OCI-M2 (cell line): ENCODE results near the gene MRPL45.
A peak's percentile ranks its signal among the peaks of the same experiment; 100 is the strongest.

Source experiments
- DNase-seq: peaks from one replicate; lab custom pipeline; 2025; ENCODE audit not compliant: unreplicated experiment; lab: John Stamatoyannopoulos, UW

MRPL45 gene

DNA sequence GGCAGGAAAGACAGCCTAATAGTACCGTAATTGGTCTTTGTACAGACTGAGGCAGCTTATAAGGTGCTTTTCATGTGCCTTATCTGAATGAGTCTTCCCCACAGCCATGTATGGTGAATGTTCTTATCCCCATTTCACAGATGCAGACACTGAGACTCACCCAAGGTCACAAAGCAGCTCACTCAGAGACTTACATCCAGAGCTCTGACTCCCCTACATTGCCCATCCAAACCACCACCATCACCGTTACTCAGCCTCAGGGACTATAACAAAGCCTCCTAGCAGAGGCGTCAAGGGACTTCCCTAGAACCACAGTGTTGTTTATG lies 47.4 kb downstream of the MRPL45 start:
- DNase-seq: no peak

DNA sequence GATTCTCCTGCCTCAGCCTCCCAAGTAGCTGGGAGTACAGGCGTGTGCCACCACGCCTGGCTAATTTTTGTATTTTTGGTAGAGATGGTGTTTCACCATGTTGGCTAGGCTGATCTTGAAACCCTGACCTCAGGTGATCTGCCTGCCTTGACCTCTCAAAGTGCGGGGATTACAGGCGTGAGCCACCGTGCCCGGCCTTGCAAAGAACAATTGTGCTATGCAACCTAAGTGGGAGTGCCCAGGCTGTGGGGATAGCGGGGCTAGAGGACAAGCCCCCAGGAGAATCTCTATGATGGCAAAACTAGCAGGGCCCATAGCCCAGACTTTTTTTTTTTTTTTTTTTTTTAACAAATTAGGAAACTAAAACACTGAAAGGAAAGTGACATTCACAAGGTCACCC lies 48.8 kb downstream of the MRPL45 start:
- DNase-seq: no peak

DNA sequence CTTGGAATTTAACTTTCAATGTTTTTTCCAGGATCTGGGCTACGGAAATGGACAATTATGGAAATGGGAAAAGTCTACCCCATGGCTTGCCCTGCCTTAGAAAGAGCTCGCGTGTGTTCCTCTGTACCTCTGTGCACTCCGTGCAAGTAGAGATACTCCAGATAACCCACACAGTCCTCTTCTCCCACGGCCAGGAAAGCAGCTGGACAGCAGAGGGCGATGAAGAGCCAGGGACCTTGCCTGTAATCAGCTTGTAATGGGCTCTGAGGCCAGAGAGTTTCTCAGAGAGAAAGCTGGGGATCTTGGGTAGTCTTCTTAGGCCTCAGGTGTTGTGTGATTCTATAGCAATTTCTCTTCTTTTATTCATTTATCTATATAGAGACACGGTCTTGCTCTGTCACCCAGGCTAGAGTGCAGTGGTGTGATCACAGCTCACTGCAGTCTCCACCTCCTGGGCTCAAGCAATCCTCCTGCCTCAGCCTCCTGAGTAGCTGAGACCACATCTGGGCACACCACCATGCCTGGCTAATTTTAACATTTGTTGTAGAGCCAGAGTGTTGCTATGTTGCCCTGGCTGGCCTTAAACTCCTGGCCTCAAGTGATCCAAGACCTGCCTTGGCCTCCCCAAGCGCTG lies 52.2 kb downstream of the MRPL45 start:
- DNase-seq: peak; percentile 48

DNA sequence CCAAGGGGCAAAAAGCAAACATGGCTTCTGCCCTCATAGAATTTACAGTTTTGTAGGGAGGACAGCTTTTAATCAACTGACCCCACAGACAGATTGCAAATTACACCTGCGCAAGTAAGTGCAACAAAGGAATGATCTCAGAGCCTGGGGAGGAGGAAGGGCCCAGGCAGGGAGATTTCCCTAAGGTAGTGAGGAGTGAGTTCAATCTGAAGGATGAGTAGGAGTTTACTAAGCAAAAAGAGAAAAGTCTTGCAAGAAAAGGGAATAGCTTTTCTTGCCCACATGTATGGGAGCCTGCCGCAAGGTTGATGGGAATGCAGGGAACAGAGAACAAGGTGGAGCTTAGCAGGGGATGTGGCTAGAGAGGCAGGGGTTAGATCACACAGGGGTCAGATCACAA lies 53.1 kb downstream of the MRPL45 start:
- no peak for DNase-seq

DNA sequence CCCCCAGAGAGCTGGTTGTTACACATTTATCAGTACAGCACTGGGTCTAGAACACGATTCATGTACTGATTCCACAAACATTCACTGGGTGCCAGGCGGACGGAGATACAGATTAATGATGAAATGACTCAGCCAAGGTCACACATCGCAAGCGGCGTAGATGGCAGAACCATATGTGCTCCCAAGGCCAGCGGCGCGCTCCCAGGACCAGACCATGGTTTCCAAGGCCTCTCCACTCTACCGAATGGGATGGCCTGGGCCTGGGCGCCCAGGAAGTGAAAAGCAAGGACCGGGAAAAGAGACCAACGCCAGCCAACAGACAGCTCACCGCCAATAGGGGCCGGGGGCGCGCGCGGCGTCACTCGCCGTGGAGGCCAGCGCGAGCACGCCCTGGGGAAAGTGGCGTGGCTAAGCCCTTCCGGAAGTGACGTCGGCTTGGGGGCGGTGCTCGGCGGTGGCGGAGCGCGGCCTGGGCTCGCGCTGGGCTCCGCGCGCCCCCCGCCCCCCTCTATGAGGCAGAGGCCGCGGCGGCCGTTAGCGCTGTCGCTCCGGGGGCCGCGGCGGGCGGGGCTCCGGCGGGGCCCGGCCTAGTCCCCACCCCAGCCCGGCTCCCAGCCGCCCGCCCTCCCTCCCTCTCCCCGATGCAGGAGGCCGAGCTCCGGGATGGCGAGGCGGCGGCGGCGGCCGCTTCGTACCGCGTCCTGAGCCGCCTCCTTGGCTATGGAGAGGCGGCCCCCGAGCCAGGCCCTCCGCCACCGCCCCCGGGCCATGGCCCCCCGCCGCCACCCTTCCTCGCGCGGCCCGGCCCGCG lies 54.6 kb downstream of the MRPL45 start, which contains the start of gene SOCS7:
TSS of gene SOCS7 (plus strand) at position 433 of the 811 bp plus-strand sequence. CDS start at position 642, 209 bp downstream.
- peak; percentile 24 for DNase-seq

DNA sequence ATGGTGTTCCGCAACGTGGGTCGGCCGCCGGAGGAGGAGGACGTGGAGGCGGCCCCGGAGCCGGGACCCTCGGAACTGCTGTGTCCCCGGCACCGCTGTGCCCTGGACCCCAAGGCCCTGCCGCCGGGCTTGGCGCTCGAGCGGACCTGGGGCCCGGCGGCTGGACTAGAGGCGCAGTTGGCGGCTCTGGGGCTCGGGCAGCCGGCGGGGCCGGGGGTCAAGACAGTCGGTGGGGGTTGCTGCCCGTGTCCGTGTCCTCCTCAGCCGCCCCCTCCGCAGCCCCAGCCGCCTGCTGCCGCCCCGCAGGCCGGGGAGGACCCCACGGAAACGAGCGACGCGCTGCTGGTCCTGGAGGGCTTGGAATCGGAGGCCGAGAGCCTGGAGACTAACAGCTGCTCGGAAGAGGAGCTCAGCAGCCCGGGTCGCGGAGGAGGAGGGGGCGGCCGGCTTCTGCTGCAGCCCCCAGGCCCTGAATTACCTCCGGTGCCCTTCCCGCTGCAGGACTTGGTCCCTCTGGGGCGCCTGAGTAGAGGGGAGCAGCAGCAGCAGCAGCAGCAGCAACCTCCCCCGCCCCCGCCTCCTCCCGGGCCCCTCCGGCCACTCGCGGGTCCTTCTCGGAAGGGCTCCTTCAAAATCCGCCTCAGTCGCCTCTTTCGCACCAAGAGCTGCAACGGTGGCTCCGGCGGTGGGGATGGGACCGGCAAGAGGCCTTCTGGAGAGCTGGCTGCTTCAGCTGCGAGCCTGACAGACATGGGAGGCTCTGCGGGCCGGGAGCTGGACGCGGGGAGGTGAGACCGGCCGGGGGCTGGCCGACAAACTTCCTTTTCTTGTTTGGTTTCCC lies 55.5 kb downstream of the MRPL45 start:
- no peak for DNase-seq

DNA sequence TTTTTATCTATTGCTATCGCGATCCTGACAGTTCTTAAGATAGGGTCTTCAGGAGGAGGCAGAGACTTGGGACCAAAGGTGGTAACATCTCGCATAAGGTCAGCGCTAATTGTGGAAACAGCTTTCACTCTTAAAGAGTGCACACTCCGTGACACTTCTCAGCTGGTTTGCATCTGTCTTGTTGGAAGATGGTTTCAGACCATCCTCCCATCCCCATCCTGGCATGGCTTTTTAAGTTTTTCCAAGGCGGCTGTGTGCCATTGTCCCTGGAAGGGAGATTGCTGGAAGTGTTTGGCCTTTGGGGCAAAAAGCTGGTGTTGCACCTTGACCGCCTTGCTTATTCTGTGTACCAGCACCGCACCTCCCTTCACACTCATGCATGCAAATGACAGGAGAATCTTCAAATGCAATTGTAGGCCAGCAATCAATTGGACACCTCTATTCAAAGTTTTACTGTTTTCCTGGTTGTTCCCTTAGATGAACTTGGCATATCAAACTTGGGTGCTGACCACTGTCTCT lies 56.2 kb downstream of the MRPL45 start:
- DNase-seq: no peak

DNA sequence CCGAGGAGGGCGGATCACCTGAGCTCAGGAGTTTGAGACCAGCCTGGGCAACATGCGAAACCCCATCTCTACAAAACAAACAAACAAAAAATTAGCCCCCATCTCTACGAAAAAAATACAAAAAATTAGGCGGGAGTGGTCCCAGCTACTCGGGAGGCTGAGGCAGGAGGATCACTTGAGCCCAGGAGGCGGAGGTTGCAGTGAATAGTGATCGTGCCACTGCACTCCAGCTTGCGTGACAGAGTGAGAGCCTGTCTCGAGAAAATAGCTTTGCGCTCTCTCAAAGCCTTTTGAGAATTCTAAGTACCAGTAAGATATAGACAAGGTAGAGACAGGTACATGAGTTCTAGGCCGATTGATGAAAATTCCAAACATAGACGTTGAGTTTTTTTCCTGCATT lies 56.7 kb downstream of the MRPL45 start:
- no peak for DNase-seq

DNA sequence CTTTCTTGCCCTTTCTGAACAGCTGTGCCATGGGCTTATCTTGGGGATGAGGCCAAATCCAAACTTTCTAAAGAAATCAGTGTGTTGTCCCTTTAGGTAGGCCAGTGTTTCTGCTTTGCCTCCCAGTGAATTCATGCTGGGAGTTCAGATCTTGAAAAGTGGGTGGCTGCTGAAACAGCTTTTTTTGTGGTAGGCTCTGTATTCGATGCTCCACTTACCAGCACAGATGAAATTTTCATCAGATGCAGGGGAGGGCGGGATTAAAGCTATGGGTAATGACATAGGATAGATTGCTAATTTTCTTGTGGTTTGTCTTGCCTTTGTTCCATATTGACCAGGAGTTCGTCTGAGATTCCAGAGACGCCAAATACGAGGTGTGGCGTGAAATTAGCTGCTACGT lies 57.5 kb downstream of the MRPL45 start:
- DNase-seq: no peak

DNA sequence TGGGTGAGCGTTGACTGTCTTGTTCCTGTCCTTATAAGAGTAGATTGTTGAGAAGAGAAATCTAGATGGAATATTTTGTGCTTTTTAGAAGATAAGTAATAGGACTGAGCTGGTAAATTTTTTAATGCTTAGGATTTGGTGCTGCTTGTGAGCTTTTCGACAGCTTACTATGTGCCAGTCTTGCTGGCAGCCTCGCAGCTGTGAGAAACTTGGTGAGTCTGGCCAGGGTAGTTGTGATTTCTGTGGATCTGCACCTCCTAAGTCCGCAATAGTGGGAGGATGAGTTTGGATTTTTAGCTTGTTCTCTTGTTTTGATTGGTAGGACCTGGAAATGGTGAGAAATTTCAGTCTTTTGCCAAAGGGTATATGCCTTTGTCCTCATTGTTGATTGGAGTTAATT lies 58.3 kb downstream of the MRPL45 start:
- DNase-seq: no peak

DNA sequence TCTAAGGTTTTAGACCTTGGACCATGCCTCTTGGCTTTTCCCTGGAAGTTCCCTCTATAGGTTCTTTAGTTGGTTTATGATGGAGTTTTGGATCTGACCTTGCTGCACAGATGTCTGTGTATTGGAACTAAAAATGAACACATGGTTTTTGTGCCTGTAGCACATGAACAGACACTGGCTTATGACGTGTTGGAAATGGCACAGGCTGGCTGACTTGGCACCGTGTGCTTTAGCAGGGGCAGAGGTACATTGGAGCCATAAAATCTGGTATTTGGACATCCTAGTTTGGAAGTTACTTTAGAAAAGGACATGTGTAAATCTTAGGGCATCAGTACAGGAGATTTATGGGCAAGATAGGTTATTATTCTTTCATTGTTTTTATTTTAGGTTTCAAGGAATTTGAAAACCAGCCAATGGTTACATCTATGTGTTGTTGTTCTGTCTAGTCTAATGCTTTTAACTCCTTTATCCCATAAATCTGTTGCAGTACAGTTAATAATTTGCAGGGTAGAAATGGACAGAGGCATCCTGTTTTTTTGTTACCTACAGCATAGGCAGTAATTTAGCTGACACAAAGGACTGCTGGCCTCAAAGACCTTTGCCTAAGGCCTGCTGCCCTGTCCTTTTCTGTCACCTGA lies 60.6 kb downstream of the MRPL45 start:
- DNase-seq: no peak

DNA sequence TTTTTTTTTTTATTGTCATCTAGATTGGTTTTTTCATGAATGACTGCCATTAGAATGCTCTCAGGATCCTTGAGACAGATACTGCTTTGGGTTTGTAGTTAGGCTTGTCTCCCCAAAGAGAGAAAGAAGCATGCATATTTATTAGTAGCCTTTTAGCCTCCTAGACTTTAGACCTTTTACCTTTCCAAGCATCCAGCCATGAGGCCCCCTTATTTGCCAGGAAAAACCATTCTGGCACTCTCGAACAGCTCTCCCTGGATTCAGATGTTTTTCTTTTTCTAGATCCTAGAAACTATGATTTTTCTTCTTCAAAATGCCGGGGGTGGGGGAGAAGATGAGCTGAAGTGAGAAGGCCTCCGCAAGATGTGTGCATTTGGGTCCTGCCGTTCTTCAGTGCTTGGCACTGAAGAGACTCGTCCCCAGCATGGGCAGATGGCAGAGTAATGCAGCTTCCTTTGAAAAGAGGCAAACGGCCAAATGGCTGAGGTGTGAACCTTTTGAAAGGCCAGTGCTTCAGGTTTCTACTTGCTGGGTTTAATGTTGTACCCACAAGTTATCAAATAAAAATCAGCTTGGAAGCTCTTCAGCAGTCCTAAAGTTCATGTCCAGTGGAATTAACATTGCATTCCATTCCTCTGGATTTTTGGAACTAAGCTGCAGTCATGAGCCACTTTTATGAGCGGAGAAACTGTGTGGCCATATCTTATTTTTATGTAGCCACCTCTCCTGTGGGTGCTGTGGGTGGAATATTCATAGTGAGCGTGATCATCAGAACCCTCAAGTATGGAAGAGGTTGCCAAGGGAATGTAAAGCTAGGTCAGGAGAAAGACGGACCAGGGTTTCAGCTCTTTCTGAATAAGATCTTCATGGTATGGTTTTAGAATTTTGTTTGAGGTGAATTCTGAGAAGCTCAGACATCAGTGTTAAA lies 61.9 kb downstream of the MRPL45 start:
- no peak for DNase-seq

DNA sequence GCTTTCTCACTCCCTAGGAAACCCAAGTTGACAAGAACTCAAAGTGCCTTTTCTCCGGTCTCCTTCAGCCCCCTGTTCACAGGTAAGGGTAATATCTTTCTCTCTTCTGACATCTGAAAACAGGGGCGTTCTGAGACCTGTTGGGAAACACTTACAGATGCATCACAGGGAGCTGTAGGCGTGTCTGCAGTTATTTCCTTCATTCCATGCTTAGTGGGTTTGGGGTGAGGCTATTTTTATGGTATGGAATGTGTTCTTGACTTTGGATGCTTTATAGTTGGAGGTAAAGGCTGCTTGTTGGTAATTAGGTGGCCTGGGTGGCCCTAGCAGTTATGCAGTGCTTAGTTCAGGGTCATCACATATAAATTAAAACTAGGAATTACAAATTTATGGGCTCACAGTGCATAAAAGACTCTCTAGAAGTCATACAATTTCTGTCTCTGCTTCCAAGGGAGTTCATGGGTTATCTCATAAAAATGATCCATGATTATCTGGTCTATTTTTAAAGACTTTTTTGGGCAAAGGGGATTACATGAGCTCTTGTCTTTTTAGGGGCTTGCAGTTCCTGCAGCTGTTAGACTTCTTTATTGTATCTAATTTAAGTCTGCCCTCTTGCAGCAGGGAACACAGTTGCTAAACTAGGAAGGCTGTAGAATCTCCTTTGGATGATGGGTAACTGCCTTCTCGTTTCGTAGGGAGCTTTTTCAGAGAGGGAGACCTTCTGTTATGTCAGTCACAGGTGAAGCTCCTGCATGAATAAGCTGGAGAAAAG lies 64.9 kb downstream of the MRPL45 start:
- DNase-seq: no peak

DNA sequence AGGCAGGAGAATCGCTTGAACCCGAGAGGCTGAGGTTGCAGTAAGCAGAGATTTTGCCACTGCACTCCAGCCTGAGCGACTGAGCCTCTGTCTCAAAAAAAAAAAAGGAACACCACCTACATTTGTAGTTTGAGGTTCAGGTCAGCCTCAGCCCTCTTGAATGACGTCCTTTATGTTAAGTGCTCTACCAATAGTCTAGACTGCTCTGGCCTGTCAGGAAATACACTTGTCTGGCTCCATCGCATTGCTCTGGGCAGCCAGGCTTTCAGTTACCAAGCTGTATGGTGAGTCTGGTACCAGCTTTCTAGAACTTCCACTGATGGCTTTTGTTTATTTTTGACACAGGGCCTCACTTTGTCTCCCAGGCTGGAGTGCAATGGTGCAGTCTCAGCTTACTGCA lies 66.0 kb downstream of the MRPL45 start:
- no peak for DNase-seq

DNA sequence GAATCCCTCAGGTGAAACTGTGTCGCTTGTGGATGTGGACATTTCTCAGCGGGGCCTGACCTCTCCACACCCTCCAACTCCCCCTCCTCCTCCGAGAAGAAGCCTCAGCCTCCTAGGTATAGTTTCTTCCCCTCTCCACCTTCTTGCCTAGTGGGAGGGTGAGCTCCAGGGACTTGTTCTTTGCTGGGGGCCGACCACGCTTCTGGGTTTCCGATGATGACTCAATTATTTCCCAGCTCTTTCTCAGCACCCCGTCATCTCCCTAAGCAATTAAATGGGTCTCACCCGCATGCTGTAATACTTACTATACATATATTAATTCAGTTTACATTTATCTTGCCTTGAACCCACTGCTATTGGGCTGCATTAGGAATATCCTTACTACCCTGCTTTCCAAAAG lies 67.8 kb downstream of the MRPL45 start:
- DNase-seq: no peak

DNA sequence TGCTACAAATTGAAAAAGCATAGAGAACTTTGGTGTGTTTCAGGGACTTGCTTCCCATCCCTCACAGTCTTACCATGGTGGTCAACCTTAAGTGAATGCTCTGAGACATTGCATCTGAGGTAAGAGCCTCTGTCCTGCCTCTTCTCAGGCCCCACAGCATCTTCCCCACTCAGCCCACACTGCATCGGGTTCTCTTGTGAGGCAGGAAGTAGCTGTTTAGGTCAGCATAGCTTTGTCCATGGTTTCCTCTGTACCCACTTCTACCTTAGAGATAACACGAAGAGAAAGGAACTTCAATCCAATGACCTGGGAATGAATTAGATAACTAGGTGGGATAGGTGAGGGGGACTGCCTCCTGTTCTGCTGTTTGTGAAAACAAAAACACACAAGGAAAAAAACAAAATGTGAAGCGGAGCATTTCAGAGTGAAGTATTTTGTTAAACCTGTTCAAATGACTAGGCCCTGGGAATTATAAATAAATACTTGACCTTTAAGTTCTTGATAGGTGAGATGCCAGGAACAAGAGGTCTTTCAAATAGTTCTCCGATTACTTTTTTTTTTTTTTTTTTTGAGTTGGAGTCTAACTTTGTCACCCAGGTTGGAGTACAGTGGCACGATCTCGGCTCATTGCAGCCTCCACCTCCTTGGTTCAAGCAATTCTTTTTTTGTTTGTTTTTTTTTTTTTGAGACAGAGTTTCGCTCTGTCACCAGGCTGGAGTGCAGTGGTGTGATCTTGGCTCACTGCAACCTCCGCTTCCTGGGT lies 72.3 kb downstream of the MRPL45 start:
- DNase-seq: no peak
